HUDEP-2 (cell line): ENCODE measurements around the gene ACIN1.

Experiments used
- DNase-seq, 76 experiments: peaks; one replicate each; lab custom pipeline; 2025; ENCODE audit not compliant: unreplicated experiment in 76 of 76; lab: John Stamatoyannopoulos, UW

The ACIN1 gene

DNA sequence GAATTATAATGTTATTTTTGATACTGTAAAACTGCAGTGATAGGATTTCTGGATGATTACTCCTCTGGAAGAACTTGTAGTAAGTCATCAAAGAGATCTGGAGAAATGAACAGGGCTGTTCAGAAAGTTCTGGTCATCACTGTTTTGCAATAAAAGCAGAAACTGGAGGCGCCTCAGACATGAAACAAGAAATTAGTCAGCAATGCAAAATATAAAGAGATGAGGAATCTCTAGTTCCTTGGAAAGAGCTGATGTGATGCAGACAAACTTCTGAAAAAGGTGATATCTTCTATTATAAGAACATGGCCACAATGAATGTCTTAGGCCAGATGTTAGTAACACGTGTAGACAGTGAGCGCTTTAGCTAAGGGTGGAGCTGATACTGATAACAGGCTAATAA, 9.5 kb downstream of the ACIN1 start:
- DNase-seq = no peak

GRCh38 chr14:23080474-23080873, 14.5 kb downstream of the ACIN1 start:
- DNase-seq = no peak

GRCh38 chr14:23079716-23080115, 15.2 kb downstream of the ACIN1 start:
- no peak for DNase-seq

GRCh38 chr14:23078692-23079116, 16.2 kb downstream of the ACIN1 start:
- DNase-seq = no peak

DNA sequence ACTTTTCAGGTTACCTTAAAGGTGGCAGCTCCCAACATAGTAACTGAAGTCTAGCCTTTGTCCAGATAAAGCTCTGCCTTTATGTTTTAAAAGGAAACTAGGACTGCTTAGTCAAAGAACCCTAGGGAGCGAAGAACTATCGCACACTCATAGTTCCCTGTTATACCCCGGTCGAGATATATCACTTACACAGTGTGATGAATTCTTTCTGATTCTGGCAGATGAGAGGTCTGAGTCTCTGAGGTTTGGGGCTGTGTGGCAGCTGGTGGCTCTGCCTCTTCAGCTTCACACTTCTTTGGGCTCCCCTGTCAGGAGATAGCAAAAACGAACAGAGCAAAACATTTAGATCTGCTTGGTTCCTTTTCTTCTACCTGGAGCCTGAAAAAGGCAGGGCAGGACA, 17.0 kb downstream of the ACIN1 start:
- no peak for DNase-seq

DNA sequence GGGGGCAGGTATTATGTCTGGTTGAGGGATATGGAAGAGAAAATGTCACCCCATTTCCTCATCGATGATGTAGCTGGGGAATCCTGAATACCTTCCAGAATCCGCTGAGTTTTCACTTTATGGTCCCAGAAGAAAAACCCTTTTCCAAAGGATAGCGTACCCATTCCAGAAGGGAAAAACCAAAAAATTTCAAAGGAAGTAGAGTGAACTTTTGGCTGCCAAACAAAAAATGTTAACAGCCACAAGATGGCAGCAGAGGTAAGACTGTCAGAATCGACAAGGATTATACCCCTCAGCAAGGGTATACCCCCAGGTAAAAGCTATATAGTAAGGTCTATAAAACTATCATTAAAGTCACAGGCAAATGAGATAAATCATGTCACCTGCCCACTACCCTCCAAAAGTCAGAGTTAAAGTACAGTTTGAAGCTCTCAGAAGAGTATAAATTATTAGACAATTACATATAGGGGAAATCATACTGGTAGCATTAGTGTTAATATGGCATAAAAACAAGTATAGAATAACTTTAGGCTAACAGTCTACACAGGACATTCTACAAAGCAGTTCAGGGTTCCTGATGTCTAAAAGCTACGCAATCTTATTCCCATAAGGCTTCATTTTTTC, 18.0 kb downstream of the ACIN1 start:
- DNase-seq = no peak

GRCh38 chr14:23074906-23075305, 20.0 kb downstream of the ACIN1 start:
- DNase-seq = no peak

- no peak for DNase-seq
Observed at GRCh38 chr14:23071921-23072539, 22.9 kb downstream of the ACIN1 start.

DNA sequence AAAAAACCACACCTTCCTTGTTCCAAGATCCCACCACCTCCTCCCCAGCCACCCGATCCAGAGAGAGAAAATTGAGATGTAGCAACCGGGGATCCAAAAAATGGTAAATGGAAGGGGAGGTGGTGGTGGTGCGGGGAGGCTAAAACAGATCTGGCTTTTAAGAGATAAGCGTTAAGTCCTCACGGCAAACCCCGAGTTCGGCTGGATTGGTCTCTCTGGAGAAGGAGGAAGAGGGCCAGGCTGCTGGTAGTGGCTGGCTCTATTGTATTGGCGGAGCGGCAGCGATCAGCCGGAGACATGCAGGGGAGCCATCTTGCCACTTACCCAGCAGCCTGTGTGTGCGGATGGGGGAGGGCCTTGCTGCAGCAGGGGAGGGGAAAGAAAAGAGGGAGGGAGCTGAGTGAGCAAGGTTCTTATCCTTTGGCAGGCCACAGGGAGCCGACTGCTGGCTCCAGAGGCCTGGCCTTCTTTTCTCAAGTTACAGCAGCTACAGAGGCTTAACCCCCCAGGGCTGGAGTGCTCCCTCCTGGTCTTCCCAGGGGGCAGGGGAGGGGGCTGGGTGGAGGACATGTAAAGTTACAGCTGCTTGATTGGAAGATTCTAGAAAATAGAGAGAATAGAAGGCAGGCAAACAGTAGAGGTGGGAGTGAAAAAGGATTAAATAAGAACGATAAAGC, 23.6 kb downstream of the ACIN1 start:
- no peak for DNase-seq

GRCh38 chr14:23070262-23071129, 24.4 kb downstream of the ACIN1 start:
- DNase-seq = no peak

DNA sequence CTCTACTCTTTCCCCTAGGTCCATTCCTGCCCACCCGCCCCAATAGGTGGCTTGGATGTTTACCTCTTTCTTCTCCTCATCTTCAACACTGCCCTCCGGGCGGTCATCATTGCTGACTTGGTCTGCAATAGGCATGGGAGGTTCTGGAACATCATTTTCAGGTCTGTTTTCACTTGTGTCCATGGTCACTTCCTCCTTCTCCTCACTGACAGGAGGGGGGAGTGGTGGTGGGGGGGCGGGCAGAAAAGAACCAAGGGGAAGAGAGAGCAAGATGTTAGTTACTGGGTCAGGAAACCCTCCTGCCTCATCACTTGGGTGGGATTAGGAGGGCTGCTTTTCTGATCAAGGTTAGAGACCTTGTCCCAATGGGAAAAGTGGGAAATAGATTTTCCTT, 25.5 kb downstream of the ACIN1 start:
- DNase-seq = no peak

- DNase-seq = no peak
Observed at GRCh38 chr14:23068789-23069412, 26.0 kb downstream of the ACIN1 start.

- DNase-seq = no peak
Observed at GRCh38 chr14:23067847-23068788, 26.8 kb downstream of the ACIN1 start.

GRCh38 chr14:23066855-23067744, 27.8 kb downstream of the ACIN1 start:
- DNase-seq = no peak

- no peak for DNase-seq
Observed at GRCh38 chr14:23066368-23066767, 28.6 kb downstream of the ACIN1 start.

DNA sequence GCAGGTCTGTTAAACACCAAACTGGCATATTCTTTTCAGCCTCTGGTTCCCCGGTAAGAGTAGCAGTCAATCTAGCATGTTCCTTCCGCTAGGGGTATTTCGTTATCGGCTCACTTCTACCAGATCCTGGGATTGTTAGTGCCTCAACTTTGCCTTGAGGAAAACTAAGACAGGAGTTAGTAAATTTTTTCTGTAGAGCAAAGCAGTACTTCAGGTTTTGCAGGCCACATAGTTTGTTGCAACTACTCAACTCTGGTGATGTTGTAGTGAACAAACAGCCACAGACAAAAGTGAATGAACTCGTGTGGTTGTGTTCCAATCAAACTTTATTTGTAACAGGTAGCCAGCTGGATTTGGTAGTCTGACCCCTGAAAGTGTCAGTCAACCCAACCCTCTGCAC, 31.3 kb downstream of the ACIN1 start:
- no peak for DNase-seq

DNA sequence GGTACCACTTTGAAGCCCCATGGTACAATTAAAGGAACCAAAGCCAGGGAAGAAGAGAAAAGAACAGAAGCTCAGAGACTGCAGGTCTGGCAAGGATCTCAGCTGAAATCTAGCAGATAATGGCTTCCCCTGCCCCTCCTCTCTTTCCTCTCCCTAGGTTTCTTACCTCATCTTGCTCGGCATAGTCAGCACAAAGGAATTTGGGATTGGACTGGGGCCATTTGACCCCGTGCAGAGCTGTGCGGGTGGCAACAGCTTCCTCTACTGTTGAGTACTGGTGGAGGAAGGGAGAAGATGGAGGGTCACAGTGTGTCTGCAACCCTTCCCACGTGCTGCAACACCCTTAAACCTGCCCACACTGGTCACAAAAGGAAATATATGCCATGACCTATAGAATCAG, 32.9 kb downstream of the ACIN1 start:
- DNase-seq = no peak

DNA sequence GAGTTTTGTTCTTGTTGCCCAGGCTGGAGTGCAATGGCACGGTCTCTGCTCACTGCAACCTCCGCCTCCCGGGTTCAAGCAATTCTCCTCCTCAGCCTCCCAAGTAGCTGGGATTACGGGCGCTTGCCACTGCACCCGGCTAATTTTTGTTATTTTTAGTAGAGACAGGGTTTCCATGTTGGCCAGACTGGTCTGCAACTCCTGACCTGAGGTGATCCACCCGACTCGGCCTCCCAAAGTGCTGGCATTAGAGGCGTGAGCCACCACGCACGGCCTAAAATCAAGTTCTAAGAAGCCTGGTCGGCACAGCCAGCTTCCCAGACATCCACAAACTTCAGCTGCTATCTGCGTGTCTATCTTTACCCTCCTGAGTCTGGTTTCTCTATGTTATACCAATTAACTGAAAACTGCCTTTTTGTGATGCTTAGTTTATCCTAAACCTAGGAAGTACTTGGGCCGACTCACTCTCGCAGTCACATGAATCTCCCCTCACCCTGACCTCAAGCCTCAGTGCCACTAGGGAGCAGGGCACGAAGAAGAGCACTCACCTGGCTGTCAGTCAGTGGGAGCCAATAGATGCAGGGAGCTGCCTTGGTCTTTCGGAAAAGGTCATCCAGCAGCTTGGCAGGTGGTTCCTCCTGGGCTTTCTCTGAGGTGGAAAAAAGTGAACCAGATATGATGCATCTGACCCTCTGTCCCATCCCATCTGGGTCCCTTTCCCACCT, 34.2 kb downstream of the ACIN1 start:
- DNase-seq = no peak
